K562 (cell line): Measurements from ENCODE around the gene STYXL1. TPM values are rescaled to one million over a fixed set of nuclear protein-coding genes. Genes with fewer than 3 reads are reported as not detected.

ENCODE experiments used
- ELF2 ChIP-seq: fragments of 250-450 bp; sonication (Bioruptor Pico); IDR thresholded peaks from 2 replicates; pipeline ENCODE4 v1.5.0; 2021; ENCODE audit warnings: mild to moderate bottlenecking
- JUNB ChIP-seq: fragments of 450-650 bp; formaldehyde crosslinking; conservative IDR thresholded peaks from 2 replicates; pipeline ENCODE4 v1.4.0; 2020; ENCODE audit warnings: mild to moderate bottlenecking
- PYGO2 ChIP-seq: fragments of 450-650 bp; IDR thresholded peaks from 2 replicates; pipeline ENCODE4 v1.6.1; 2016; ENCODE audit warnings: mild to moderate bottlenecking, missing genetic modification characterization, moderate library complexity, missing compliant biosample characterization
- STAT5B ChIP-seq: fragments of 250-450 bp; sonication (Bioruptor Pico); IDR thresholded peaks from 2 replicates; pipeline ENCODE4 v1.8.0; 2021; ENCODE audit warnings: mild to moderate bottlenecking, inconsistent platforms
- U2AF2 ChIP-seq: fragments of 200-400 bp; formaldehyde crosslinking; optimal IDR thresholded peaks from 2 replicates; pipeline ENCODE3; 2017; ENCODE audit warnings: low read depth, mild to moderate bottlenecking, low read length
- ZNF354B ChIP-seq: fragments of 250-450 bp; sonication (Bioruptor Pico); IDR thresholded peaks from 2 replicates; pipeline ENCODE4 v1.4.0; 2020
- ZNF431 ChIP-seq: sonication (generic); formaldehyde crosslinking; IDR thresholded peaks from 2 replicates; pipeline ENCODE4 v1.8.0; 2022; ENCODE audit warnings: mild to moderate bottlenecking, missing genetic modification reagents
- ZNF445 ChIP-seq: fragments of 250-450 bp; sonication (Bioruptor Pico); IDR thresholded peaks from 2 replicates; pipeline ENCODE4 v1.4.0; 2020; ENCODE audit warnings: low read depth, mild to moderate bottlenecking, moderate library complexity
- ZSCAN29 ChIP-seq: fragments of 450-650 bp; IDR thresholded peaks from 2 replicates; pipeline ENCODE4 v1.6.1; 2017
- polyA plus RNA-seq, 8 experiments: library from polyadenylated mRNA; depleted of rRNA in 4 of 8; stranded (reverse) in 5 of 8; unstranded in 3 of 8; fragments of >200 nt; fragmentation: Nextera tagmentation in 2 of 8; fragmentation: Illumina TruSeq in 1 of 8; extraction: Ambion mirVana in 2 of 8; extraction: Trizol in 1 of 8; gene quantifications; 2 replicates each; pipeline versions ENCODE4 v1.2.1 to v1.2.3, GENCODE V29; 2011 to 2014; ENCODE audit warnings: inconsistent platforms in 1 of 8, missing spikeins in 1 of 8
- total RNA-seq, 7 experiments: library from RNA; depleted of rRNA in 6 of 7; stranded (reverse); fragments of >200 nt in 6 of 7; fragmentation: Illumina TruSeq in 2 of 7; extraction: Trizol in 2 of 7; gene quantifications; 2 replicates each; pipeline versions ENCODE4 v1.2.1 to v1.2.3, GENCODE V29; 2011 to 2021; ENCODE audit warnings: low replicate concordance in 1 of 7
- TF ChIP-seq, protein P1 (sequence below): fragments of 450-650 bp; IDR thresholded peaks from 2 replicates; pipeline ENCODE4 v1.6.1; 2016; ENCODE audit warnings: low read depth
- TF ChIP-seq, protein P2 (sequence below): fragments of 250-450 bp; sonication (Bioruptor Pico); IDR thresholded peaks from 2 replicates; pipeline ENCODE4 v1.4.0; 2020; ENCODE audit warnings: borderline replicate concordance

Gene STYXL1
- total and polyA plus RNA-seq, 9 of the 15 experiments (the other 6 are each of a cell fraction or from before 2014, with no cell fraction given) = 36.5 to 97.2 (median 49.9) TPM

GRCh38 chr7:75980430-75981202 is 67.2 kb downstream of the STYXL1 start (continued):
- TF ChIP-seq, protein P1, sequence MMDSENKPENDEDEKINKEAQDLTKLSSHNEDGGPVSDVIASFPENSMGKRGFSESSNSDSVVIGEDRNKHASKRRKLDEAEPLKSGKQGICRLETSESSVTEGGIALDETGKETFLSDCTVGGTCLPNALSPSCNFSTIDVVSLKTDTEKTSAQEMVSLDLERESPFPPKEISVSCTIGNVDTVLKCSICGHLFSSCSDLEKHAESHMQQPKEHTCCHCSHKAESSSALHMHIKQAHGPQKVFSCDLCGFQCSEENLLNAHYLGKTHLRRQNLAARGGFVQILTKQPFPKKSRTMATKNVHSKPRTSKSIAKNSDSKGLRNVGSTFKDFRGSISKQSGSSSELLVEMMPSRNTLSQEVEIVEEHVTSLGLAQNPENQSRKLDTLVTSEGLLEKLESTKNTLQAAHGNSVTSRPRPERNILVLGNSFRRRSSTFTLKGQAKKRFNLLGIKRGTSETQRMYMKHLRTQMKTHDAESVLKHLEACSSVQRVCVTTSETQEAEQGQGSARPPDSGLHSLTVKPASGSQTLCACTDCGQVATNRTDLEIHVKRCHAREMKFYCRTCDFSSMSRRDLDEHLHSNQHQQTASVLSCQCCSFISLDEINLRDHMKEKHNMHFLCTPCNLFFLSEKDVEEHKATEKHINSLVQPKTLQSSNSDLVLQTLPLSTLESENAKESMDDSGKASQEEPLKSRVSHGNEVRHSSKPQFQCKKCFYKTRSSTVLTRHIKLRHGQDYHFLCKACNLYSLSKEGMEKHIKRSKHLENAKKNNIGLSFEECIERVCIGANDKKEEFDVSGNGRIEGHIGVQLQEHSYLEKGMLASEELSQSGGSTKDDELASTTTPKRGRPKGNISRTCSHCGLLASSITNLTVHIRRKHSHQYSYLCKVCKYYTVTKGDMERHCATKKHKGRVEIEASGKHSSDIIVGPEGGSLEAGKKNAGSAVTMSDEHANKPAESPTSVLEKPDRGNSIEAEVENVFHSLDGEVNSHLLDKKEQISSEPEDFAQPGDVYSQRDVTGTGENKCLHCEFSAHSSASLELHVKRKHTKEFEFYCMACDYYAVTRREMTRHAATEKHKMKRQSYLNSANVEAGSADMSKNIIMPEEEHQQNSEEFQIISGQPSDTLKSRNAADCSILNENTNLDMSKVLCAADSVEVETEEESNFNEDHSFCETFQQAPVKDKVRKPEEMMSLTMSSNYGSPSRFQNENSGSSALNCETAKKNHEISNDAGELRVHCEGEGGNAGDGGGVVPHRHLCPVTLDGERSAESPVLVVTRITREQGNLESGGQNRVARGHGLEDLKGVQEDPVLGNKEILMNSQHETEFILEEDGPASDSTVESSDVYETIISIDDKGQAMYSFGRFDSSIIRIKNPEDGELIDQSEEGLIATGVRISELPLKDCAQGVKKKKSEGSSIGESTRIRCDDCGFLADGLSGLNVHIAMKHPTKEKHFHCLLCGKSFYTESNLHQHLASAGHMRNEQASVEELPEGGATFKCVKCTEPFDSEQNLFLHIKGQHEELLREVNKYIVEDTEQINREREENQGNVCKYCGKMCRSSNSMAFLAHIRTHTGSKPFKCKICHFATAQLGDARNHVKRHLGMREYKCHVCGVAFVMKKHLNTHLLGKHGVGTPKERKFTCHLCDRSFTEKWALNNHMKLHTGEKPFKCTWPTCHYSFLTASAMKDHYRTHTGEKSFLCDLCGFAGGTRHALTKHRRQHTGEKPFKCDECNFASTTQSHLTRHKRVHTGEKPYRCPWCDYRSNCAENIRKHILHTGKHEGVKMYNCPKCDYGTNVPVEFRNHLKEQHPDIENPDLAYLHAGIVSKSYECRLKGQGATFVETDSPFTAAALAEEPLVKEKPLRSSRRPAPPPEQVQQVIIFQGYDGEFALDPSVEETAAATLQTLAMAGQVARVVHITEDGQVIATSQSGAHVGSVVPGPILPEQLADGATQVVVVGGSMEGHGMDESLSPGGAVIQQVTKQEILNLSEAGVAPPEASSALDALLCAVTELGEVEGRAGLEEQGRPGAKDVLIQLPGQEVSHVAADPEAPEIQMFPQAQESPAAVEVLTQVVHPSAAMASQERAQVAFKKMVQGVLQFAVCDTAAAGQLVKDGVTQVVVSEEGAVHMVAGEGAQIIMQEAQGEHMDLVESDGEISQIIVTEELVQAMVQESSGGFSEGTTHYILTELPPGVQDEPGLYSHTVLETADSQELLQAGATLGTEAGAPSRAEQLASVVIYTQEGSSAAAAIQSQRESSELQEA = no peak
- TF ChIP-seq STAT5B (CRISPR knock-in tag) (no peak), JUNB (no peak), U2AF2 (no peak), PYGO2 (tag) (no peak), ZNF431 (no peak), ZSCAN29 (no peak), ELF2 (CRISPR knock-in tag) (no peak), ZNF445 (CRISPR knock-in tag) (no peak), ZNF354B (CRISPR knock-in tag) (no peak)
- TF ChIP-seq, protein P2, sequence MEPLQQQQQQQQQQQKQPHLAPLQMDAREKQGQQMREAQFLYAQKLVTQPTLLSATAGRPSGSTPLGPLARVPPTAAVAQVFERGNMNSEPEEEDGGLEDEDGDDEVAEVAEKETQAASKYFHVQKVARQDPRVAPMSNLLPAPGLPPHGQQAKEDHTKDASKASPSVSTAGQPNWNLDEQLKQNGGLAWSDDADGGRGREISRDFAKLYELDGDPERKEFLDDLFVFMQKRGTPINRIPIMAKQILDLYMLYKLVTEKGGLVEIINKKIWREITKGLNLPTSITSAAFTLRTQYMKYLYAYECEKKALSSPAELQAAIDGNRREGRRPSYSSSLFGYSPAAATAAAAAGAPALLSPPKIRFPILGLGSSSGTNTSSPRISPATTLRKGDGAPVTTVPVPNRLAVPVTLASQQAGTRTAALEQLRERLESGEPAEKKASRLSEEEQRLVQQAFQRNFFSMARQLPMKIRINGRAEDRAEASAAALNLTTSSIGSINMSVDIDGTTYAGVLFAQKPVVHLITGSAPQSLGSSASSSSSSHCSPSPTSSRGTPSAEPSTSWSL (CRISPR knock-in tag) = no peak
